Heart left ventricle (tissue), 16 donors: ENCODE results near the gene LRP1B. TPM values are rescaled to one million over a fixed set of nuclear protein-coding genes. Genes with fewer than 3 reads are reported as not detected.

Experiments
- ATAC-seq, 4 donors: fragments of 200-7000 bp; cut with Tn5 transposase; one replicate each; pipeline ENCODE4 v1.9.1; 2020 to 2022; ENCODE audit warnings: moderate library complexity in 4 of 4, mild to moderate bottlenecking in 3 of 4, moderate number of reproducible peaks in 1 of 4
- DNase-seq, 5 donors: peaks; one replicate each; pipeline ENCODE4 v3.0.0-alpha.2; 2020
- H3K27ac ChIP-seq, 12 donors: fragments of 200-600 bp; sonication (generic) in 4 of 12; one replicate each; pipeline versions ENCODE4 v1.5.0 to v1.8.0; 2016 to 2022; ENCODE audit warnings: mild to moderate bottlenecking in 2 of 12
- H3K27me3 ChIP-seq, 9 donors: fragments of 200-600 bp; sonication (generic) in 2 of 9; one replicate each; pipeline versions ENCODE4 v1.5.1 to v1.8.0; 2016 to 2022; ENCODE audit warnings: mild to moderate bottlenecking in 3 of 9
- H3K36me3 ChIP-seq, 9 donors: fragments of 200-600 bp; sonication (generic) in 2 of 9; one replicate each; pipeline versions ENCODE4 v1.5.0 to v1.8.0; 2018 to 2022; ENCODE audit warnings: mild to moderate bottlenecking in 2 of 9
- H3K4me1 ChIP-seq, 12 donors: fragments of 200-600 bp; sonication (generic) in 4 of 12; one replicate each; pipeline versions ENCODE4 v1.5.0 to v1.8.0; 2016 to 2022; ENCODE audit warnings: mild to moderate bottlenecking in 3 of 12
- H3K4me3 ChIP-seq, 12 donors: fragments of 200-600 bp; sonication (generic) in 4 of 12; one replicate each; pipeline versions ENCODE4 v1.5.0 to v1.8.0; 2017 to 2022; ENCODE audit warnings: mild to moderate bottlenecking in 9 of 12, moderate library complexity in 4 of 12
- H3K9me3 ChIP-seq, 12 donors: fragments of 200-600 bp; sonication (generic) in 4 of 12; one replicate each; pipeline versions ENCODE4 v1.5.0 to v1.8.0; 2016 to 2022; ENCODE audit warnings: mild to moderate bottlenecking in 1 of 12
- CTCF ChIP-seq, 12 donors: fragments of 200-600 bp; sonication (generic) in 4 of 12; IDR thresholded peaks; one replicate each; pipeline versions ENCODE4 v1.5.0 to v1.8.0; 2018 to 2022; ENCODE audit warnings: antibody characterized with exemption in 12 of 12, mild to moderate bottlenecking in 5 of 12
- POLR2A ChIP-seq, 2 donors: fragments of 450-650 bp; IDR thresholded peaks; one replicate each; pipeline ENCODE4 v1.6.1; 2017; ENCODE audit warnings: antibody characterized with exemption in 2 of 2, mild to moderate bottlenecking in 2 of 2, moderate library complexity in 2 of 2
- WGBS, 4 donors: extraction: QIAGEN DNeasy Blood & Tissue Kit in 2 of 4; methylation state at CpG; one replicate each; pipeline versions ENCODE4 v1.1.5 to v1.1.7; 2013 to 2018; 5-methylcytosine and 5-hydroxymethylcytosine counted together
- intact Hi-C, 10 donors: fragments of 100-400 bp; cut with DNase I; formaldehyde crosslinking; loops; one replicate each; pipeline versions ENCODE4 v1.11.1 to v1.14.2; 2022
- polyA plus RNA-seq, 2 donors: library from polyadenylated mRNA; stranded (reverse); fragments of 200-250 nt; gene quantifications; one replicate each; pipeline ENCODE4 v1.2.3, GENCODE V29; 2013
- total RNA-seq, 9 donors: library from RNA; depleted of rRNA in 2 of 9; stranded (reverse); fragments of >200 nt in 2 of 9; fragmentation: NEBNext Ultra II Directional in 3 of 9; extraction: Animal tissue kit (Norgen Biotek cat#: 25700) in 3 of 9; gene quantifications; one replicate each; pipeline versions ENCODE4 v1.1.0 to v1.2.4, GENCODE V29; 2016 to 2023
- donor health status: ischemic (EF 13 %, LVEDD 7.1; RV severe dilation, severe dysfunction).
- donor health status: healthy with polysubstance abuse.
- donor health status: DM: no; HTN: yes; CAD: no.
- donor health status: DM: no; HTN: no; CAD: no.
- donor health status: ischemic (EF 25% LVEDD 6.9; RV normal size, moderate dysfunction).
- donor health status: ischemic (EF 25% LVEDD 5.7; RV mildly dilated, moderate dysfunction).
- donor health status: healthy.
- donor health status: DM: yes; HTN: yes; CAD: no.
- donor health status: ischemic (EF 35%, LVEDD 5.7; RV mildly dilated, moderate dysfunction).
- donor health status: nonischemic (EF 11% LVEDD 7.7; RV severe dilation, severe dysfunction).
- donor health status: DM: yes; HTN: yes; CAD: no.
- donor health status: PGD.
- donor health status: ischemic (EF 29% LVEDD 5.4; RV normal size, mild dysfunction).
- donor health status: nonischemic (EF 23%, LVEDD 6.1; RV moderate dilation, normal function).

Gene LRP1B
- total and polyA plus RNA-seq, 11 donors, result 0.01 to 0.19 (median 0.11) TPM; not detected in 2

- Histone ChIP-seq H3K9me3 (peaks cover 0 to 9% (median 0%) of the 10 kb centered on the region in 12 donors), H3K36me3 (no peaks in the 10 kb centered on the region), H3K27ac (no peak overlapping the region), H3K4me3 (no peak overlapping the region), H3K27me3 (no peaks in the 10 kb centered on the region), H3K4me1 (no peaks in the 10 kb centered on the region)
- no peak for TF ChIP-seq CTCF (IDR thresholded peaks at IDR 0.05)
- no peak for TF ChIP-seq POLR2A (IDR thresholded peaks at IDR 0.05)
- intact Hi-C loops, result no loop called here
- 51 to 61% (median 58%) methylated on average over 2 of the region's 2 CpGs for WGBS, 4 donors
- DNase-seq (no peak), ATAC-seq (no peak)
These were observed 1188.5 kb downstream of the LRP1B start for GRCh38 chr2:140942284-140942683.

- TF ChIP-seq POLR2A (IDR thresholded peaks at IDR 0.05), result no peak
- TF ChIP-seq CTCF (IDR thresholded peaks at IDR 0.05), result no peak
- intact Hi-C loops, result no loop called here
- ATAC-seq (no peak), DNase-seq (no peak)
- peaks cover 0 to 5% (median 0%) of the 10 kb centered on the region in 12 donors for H3K9me3 ChIP-seq
- H3K36me3 ChIP-seq, result no peaks in the 10 kb centered on the region
- 33 to 56% (median 42%) methylated on average over 5 of the region's 5 CpGs for WGBS, 4 donors
- no peak overlapping the region for H3K4me3 ChIP-seq
- H3K27ac ChIP-seq, result no peak overlapping the region
- H3K4me1 ChIP-seq, result no peaks in the 10 kb centered on the region
- no peaks in the 10 kb centered on the region for H3K27me3 ChIP-seq
These were observed 1201.0 kb downstream of the LRP1B start for GRCh38 chr2:140929849-140930248.

GRCh38 chr2:140918426-140918825 lies 1212.4 kb downstream of the LRP1B start:
- 73 to 87% (median 83%) methylated on average over 3 of the region's 3 CpGs for WGBS, 4 donors
- ATAC-seq (no peak), DNase-seq (no peak)
- Histone ChIP-seq H3K9me3 (no peaks in the 10 kb centered on the region), H3K27me3 (no peaks in the 10 kb centered on the region), H3K27ac (no peak overlapping the region), H3K4me3 (no peak overlapping the region), H3K4me1 (no peaks in the 10 kb centered on the region), H3K36me3 (no peaks in the 10 kb centered on the region)
- no peak for TF ChIP-seq CTCF (IDR thresholded peaks at IDR 0.05)
- no peak for TF ChIP-seq POLR2A (IDR thresholded peaks at IDR 0.05)
- intact Hi-C loops, result no loop called here

- H3K9me3 ChIP-seq, result no peaks in the 10 kb centered on the region
- H3K27me3 ChIP-seq, result no peaks in the 10 kb centered on the region
- intact Hi-C loops, result no loop called here
- TF ChIP-seq POLR2A (IDR thresholded peaks at IDR 0.05) (no peak), CTCF (IDR thresholded peaks at IDR 0.05) (no peak)
- no peak for DNase-seq
- H3K27ac ChIP-seq, result no peak overlapping the region
- no peaks in the 10 kb centered on the region for H3K4me1 ChIP-seq
- no peak for ATAC-seq
- no peak overlapping the region for H3K4me3 ChIP-seq
- H3K36me3 ChIP-seq, result no peaks in the 10 kb centered on the region
These were observed 1214.4 kb downstream of the LRP1B start for GRCh38 chr2:140916410-140916809.
